Adrenal gland (tissue), 12 donors: ENCODE results near the gene GALK2. TPM values are rescaled to one million over a fixed set of nuclear protein-coding genes. Genes with fewer than 3 reads are reported as not detected.
"Not testable (repeated sequence)": the region's sequence is repeated elsewhere in the genome, so short reads cannot be mapped to it uniquely, and the experiment has no call there.

ENCODE experiments used
- DNase-seq, 7 donors: peaks; one replicate each; pipeline ENCODE4 v3.0.0-alpha.2; 2019 to 2020
- H3K27ac ChIP-seq, 5 donors: fragments of 200-600 bp; sonication (generic) in 4 of 5; 1 replicate in 3 of 5; 2 replicates in 2 of 5; pipeline versions ENCODE4 v1.5.1 to v1.8.0; 2016 to 2020; ENCODE audit warnings: mild to moderate bottlenecking in 1 of 5
- H3K27me3 ChIP-seq: fragments of 200-600 bp; 2 replicates; pipeline ENCODE4 v1.8.0; 2021
- H3K36me3 ChIP-seq, 2 donors: fragments of 200-600 bp; replicated peaks in 1 of 2; 1 replicate in 1 of 2; 2 replicates in 1 of 2; pipeline versions ENCODE4 v1.5.1 to v1.8.0; 2018 to 2022
- H3K4me1 ChIP-seq, 2 donors: fragments of 200-600 bp; replicated peaks in 1 of 2; 1 replicate in 1 of 2; 2 replicates in 1 of 2; pipeline versions ENCODE4 v1.5.1 to v1.8.0; 2018 to 2021
- H3K4me3 ChIP-seq, 4 donors: fragments of 200-600 bp; sonication (generic) in 3 of 4; one replicate each; pipeline ENCODE4 v1.5.1; 2016 to 2018
- H3K9me3 ChIP-seq, 3 donors: fragments of 200-600 bp; sonication (generic) in 1 of 3; replicated peaks in 1 of 3; 1 replicate in 2 of 3; 2 replicates in 1 of 3; pipeline versions ENCODE4 v1.5.1 to v1.8.0; 2016 to 2021
- CTCF ChIP-seq, 6 experiments: fragments of 450-650 bp in 4 of 6; fragments of 200-600 bp in 2 of 6; sonication (generic) in 1 of 6; IDR thresholded peaks; 1 replicate in 5 of 6; 2 replicates in 1 of 6; pipeline versions ENCODE4 v1.5.1 to v1.8.0; 2016 to 2021; ENCODE audit warnings: antibody characterized with exemption in 6 of 6, mild to moderate bottlenecking in 2 of 6, moderate library complexity in 1 of 6
- POLR2A ChIP-seq, 2 donors: fragments of 450-650 bp; IDR thresholded peaks; one replicate each; pipeline ENCODE4 v1.6.1; 2017; ENCODE audit warnings: antibody characterized with exemption in 2 of 2, mild to moderate bottlenecking in 2 of 2, moderate library complexity in 1 of 2
- WGBS, 4 donors: extraction: QIAGEN DNeasy Blood & Tissue Kit in 2 of 4; methylation state at CpG; one replicate each; pipeline versions ENCODE4 v1.1.5 to v1.1.7; 2013 to 2017; 5-methylcytosine and 5-hydroxymethylcytosine counted together
- intact Hi-C, 2 donors: fragments of 100-400 bp; cut with DNase I; formaldehyde crosslinking; loops; one replicate each; pipeline versions ENCODE4 v1.14.1 to v1.15.0; 2022 to 2023
- polyA plus RNA-seq, 3 donors: library from polyadenylated mRNA; stranded (reverse); fragments of 200-250 nt in 2 of 3; fragments of 350-450 nt in 1 of 3; fragmentation: Illumina TruSeq in 1 of 3; extraction: RNeasy Lipid Tissue Mini Kit (QIAGEN cat#74804) in 1 of 3; gene quantifications; one replicate each; pipeline ENCODE4 v1.2.3, GENCODE V29; 2013 to 2014
- total RNA-seq, 9 donors: library from RNA; depleted of rRNA in 4 of 9; stranded (reverse); fragments of >200 nt in 4 of 9; fragments of 120-200 nt in 1 of 9; fragmentation: NEBNext Ultra II Directional in 1 of 9; extraction: Animal tissue kit (Norgen Biotek cat#: 25700) in 1 of 9; gene quantifications; one replicate each; pipeline versions ENCODE4 v1.1.0 to v1.2.4, GENCODE V29; 2013 to 2023
- donor health status: healthy with polysubstance abuse.
- donor health status: Bipolar disorder and iron deficiency.
- donor health status: DM: yes; HTN: yes; CAD: no.
- donor health status: DM: no; HTN: no; CAD: no.
- donor health status: DM: no; HTN: no; CAD: no.
- donor health status: DM: yes; HTN: yes; CAD: no.

GALK2 gene
- total and polyA plus RNA-seq, 12 donors = 11.0 to 64.2 (median 49.1) TPM

GRCh38 chr15:49199666-49200065, 29.6 kb downstream of the GALK2 start:
- H3K27me3 ChIP-seq = no peaks in the 10 kb centered on the region
- no peaks in the 10 kb centered on the region for H3K4me1 ChIP-seq
- no peak overlapping the region for H3K4me3 ChIP-seq
- DNase-seq = no peak
- intact Hi-C loops = no loop called here
- peaks cover 0 to 12% of the 10 kb centered on the region in 2 donors for H3K36me3 ChIP-seq
- 66 to 75% (median 69%) methylated on average over 3 of the region's 3 CpGs for WGBS, 4 donors
- no peak overlapping the region for H3K27ac ChIP-seq
- TF ChIP-seq CTCF (IDR thresholded peaks at IDR 0.05) (no peak), POLR2A (IDR thresholded peaks at IDR 0.05) (no peak)
- H3K9me3 ChIP-seq = no peaks in the 10 kb centered on the region

- Histone ChIP-seq H3K36me3 (peaks cover 0 to 12% of the 10 kb centered on the region in 2 donors), H3K27me3 (no peaks in the 10 kb centered on the region), H3K4me1 (no peaks in the 10 kb centered on the region), H3K27ac (no peak overlapping the region), H3K9me3 (no peaks in the 10 kb centered on the region), H3K4me3 (no peak overlapping the region)
- intact Hi-C loops = no loop called here
- TF ChIP-seq CTCF (IDR thresholded peaks at IDR 0.05) (no peak), POLR2A (IDR thresholded peaks at IDR 0.05) (no peak)
- no peak for DNase-seq
- 78 to 85% (median 82%) methylated on average over 3 of the region's 3 CpGs for WGBS, 4 donors
Measured at GRCh38 chr15:49200347-49200746, 30.3 kb downstream of the GALK2 start.

GRCh38 chr15:49208102-49208501, 38.1 kb downstream of the GALK2 start:
- H3K9me3 ChIP-seq, H3K4me3 ChIP-seq, H3K4me1 ChIP-seq, DNase-seq, H3K36me3 ChIP-seq, H3K27ac ChIP-seq, H3K27me3 ChIP-seq, intact Hi-C loops: not testable (repeated sequence)

GRCh38 chr15:49212897-49213296, 42.9 kb downstream of the GALK2 start:
- H3K36me3 ChIP-seq = no peaks in the 10 kb centered on the region
- TF ChIP-seq POLR2A (IDR thresholded peaks at IDR 0.05) = no peak
- no peak for TF ChIP-seq CTCF (IDR thresholded peaks at IDR 0.05)
- H3K9me3 ChIP-seq = no peaks in the 10 kb centered on the region
- no peak overlapping the region for H3K4me3 ChIP-seq
- 65 to 75% (median 71%) methylated on average over 1 of the region's 1 CpG for WGBS, 4 donors
- peaks cover 0 to 8% of the 10 kb centered on the region in 2 donors for H3K4me1 ChIP-seq
- H3K27ac ChIP-seq = no peak overlapping the region
- no peaks in the 10 kb centered on the region for H3K27me3 ChIP-seq
- DNase-seq = no peak
- intact Hi-C loops = no loop called here
